ENCODE measurements around the gene PUS3.
"Not testable (repeated sequence)": the region's sequence is repeated elsewhere in the genome, so short reads cannot be mapped to it uniquely, and the experiment has no call there.

PUS3 gene

DNA sequence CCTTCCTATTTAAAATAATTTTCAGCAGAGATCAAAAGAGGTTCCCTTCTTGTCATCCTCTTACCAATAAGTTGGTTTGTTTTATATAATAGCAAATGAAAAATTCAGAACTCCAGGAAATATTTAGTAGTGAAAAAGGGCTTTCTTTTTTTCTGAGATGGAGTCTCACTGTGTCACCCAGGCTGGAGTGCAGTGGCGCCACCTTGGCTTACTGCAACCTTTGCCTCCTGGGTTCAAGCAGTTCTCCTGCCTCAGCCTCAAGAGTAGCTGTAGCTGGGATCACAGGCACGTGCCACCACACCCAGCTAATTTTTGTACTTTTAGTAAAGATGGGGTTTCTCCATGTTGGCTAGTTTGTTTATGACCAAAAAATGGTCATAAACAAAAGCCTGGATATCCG is 11.6 kb upstream of the PUS3 start:
- DNase-seq: not testable (repeated sequence)

DNA sequence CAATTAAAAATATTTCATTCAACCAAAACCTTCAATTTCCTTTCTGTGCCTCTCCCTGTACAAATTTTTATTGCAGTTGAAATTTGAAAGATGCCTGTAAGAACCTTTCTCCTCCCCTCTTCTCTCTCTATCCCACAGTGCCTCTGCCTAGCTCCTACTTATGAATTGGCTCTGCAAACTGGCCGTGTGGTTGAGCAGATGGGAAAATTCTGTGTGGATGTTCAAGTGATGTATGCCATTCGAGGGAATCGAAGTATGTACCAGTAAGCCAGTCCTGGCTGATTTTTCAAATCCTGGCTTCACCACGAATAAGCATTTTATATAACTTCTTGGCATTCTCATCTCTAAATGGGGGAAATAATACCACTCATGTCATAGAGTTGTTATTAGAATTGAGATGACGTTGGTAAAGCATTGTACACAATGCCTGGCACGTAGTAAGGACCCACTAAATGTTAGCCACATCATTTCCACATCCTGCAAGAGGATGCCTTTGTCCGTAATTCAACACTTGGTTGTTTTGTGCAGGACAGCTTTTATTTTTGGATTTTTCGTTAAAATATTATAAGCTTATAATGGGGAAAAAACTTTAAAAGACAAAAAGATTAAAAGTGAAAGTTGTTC is 7.3 kb upstream of the PUS3 start:
- DNase-seq: no peak

DNA sequence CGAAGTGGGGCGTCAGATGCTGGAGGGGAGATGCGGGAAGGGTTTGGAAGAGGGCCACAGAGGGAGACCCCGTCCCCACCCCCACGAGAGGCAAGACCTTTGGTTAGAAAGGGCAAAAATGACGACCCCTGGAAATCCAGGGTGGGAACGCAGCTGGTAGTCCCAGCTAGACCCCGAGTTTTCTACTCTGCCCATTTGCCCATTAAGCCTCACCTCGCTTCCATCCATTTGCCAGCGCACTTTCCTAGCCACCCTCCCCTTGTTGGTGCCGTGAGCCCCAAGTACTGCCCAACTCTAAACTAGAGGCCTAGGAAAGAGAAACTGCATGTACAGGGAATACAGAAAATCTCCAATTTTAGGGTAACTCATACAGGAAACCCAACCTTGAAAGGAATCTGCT is 1.7 kb upstream of the PUS3 start:
- DNase-seq: no peak

DNA sequence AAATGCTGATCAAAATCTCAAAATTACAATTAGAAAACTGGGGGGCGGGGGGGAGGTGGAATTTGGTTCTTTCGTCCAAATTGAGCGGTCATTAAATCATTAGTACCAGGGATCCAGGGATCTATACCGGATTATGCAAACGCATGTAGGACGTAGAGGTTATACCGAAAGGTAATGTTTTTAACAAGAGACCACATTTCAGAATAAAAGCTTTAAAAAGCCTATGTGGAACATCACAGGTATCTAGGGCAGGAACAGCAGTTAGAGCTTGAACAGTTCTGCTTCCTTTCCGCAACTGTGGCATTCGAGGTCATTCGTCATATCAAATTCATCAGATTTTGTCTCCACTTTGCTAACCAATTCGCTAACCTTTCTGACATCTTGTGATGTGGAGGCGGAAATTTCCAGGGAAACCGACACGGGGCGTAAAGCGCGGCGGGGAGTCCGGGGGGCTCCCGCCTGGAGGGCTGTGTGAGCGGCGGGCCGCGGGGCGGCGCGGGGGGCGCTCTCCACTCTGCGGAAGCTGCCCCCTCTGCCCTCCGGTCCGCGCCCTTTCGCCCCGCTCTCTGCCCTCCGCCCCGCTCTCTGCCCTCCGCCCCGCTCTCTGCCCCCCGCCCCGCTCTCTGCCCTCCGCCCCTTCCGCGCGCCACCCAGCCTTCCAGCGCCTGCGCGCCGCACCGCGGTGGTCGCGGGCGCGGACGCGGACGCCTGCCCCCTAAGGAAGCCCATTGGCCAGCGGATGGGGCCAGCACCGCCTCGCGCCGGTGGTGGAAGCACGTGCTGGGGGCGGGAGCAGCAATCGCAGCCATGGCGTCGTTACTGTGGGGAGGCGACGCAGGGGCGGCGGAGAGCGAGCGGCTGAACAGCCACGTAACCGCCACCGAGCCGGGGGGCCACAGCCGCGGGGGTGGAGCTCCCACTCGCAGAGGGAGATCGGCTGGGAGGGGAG is 979 bp upstream of the PUS3 start, which contains the start of gene DDX25:
Gene DDX25, plus strand, starts transcription at position 798 of the 949 bp plus-strand sequence. Its CDS starts 10 bp downstream, at position 808.
- no peak for DNase-seq

DNA sequence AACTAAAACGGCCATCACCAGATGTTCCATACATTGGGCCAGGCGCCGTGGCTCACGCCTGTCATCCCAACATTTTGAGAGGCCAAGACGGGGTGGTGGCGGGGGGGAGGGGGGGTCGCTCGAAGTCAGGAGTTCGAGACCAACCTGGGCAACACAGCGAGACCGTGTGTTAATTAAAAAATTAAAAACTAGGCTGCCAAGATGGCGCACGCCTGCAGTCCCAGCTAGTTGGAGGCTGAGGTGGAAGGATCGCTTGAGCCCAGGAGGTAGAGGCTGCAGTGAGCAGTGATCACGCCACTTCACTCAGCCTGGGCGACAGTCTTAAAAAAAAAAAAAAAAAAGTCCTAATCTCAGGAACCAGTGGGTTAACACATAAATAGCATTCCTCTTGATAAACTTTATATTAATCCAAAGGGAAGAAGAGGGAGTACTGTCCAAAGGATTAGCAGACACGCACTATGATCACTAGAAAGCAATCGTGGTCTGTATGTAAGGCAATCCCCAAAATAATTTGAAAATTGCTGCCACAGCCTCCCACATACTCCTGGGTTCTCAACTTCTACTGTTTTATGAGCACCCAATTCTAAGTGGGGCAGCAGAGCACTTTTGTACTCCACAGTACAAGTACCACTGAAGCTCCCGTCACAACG is 604 bp downstream of the PUS3 start:
- no peak for DNase-seq

DNA sequence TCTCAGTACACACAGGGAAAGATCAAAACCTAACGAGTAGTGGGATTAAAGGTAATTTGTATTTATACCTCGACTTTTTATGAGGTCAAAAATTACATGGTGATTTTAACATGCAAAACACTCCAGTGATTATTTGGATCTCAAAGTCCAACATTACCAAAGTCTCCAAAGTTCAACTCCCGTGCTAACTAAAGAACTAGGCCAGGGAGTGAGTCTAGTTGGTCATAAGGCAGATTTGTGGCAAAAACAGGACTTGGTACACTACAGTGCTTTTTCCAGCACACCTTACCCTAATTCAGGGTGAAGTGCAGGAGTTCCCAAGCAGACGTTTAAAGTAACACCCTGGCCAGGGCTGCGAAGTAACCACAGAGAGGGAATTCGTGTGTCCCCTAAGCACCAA is 1.1 kb downstream of the PUS3 start:
- no peak for DNase-seq

DNA sequence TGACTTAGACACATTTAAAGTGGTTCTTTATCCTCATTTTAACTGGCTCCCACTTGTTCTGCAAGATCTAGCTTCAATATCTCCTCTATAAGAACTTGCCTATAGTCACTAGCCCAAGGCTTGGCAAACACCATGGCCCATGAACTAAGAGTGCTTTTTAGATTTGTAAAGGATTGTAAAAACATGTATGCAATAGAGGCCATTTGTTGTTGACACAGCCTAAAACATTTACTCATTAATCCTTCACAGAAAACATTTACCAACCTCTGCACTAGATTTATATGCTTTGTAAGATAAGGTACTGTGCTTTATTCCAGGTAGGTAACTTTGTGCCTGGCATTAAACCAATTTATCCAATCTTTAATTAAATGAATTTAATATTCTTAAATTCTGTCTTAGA is 10.0 kb downstream of the PUS3 start:
- DNase-seq: no peak

DNA sequence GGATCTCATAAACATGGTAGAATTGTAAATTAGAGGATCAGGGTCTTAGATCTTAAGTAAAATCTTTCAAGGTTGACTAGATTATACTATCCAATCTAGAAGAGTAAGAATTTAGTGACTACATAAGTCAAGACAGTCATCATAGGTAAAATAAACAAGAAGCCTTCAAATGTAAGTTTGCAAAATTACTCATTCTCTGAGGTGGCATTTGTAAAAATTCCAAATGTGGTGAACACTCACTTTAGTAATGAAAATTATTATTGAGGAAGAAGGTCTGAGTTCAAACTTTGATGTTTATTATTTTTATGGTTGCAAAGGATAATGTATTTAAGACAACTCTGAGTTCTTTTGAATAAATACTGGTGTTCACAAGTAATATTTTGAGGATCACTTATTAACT is 10.9 kb downstream of the PUS3 start:
- peak; percentile 45 for DNase-seq

DNA sequence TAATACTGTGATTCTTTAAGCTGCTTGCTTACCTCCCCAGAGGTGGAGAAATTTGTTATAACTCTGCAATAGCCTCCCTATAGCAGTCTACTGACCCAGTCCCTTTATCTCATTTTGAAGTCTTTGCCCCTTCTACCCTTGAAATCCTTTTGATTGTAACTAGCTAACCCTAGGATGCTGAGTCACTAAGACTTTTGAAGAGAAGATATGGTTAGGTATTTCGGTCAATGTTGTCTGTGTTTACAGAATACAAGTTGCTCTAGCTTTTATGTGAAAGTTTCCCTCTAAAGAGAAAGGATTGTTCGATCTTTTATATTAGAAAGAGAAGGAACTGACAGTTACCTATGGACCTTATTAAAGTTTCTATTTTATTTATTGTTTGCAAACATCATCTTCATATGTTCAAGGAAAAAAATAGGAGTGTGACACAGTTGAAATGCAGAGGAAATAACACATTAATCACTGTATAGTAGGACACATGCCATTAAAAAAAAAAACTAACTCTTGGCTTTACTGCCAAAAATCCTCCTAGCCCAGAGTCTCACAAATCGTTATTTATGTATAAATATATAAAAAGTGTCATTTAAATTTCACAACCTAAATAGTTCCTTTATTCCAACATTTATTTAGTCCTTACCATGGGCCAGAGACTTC is 12.4 kb downstream of the PUS3 start:
- DNase-seq: no peak

DNA sequence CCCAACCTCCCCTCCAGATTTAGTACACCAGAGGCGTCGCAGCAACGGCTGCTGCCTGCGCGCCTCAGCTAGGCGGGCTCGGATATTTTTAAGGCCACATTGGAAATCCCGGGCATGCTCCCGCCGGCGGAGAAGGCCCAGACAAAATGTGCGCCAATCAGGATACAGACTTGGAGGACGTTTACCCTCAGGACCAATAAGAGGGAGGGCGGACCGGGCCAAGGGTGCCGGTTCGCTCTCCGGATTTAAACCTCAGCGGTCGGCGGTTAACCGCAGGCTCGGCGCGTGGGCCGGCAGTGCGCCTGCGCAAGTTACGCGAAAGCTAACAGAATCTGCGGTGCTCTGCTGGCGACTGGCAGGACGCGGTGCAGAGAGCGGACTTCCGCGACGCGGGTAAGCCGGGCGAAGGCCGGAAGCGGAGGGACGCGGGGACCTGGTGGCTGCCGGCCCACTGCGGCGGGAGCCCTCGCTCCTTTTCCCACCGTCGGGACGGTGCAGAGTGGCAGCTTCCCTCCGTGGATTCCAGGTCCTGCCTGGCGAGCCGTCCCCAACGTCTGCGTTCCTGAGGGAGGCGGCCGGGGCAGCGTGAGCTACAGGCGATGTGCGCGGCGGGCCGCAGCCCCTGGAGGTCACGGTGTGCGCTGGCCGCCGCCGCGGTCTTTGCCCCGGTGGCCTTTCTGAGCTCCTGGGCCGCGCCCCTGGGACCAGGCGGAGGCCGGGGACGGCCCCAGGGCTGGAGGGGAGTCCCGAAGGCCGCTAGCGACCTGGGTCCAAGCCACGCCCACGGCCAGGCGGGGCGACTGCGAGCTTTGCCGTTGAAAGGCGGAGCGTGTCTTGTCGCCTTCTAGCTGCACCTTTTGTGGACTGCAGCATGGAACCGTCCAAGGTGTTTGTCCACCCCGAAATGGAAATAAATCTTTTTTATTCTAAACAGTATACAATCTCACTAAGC is 15.4 kb downstream of the PUS3 start, which contains the start of gene HYLS1:
Gene HYLS1, plus strand, starts transcription at position 296 of the 952 bp plus-strand sequence. CDS start 11,701 bp downstream, outside the sequence.
- DNase-seq: peak; percentile 96

DNA sequence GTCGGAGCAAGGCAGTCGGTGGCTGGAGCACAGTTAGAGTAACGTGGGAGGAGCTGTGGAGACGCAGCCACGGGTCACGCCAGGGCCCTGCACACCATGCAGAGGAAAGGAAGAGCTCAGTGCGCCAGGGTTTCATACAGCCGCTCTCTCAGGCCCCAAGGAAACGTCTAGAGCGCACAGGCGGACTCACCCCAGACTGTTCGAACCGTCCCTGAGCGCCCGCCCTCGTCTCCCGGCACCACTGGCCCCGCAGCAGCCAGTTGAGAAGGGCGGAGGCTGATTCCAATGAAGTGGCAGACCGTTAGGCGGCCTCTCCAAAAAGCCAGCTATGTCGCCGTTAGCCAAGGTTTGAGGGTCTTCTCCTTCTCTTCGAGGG is 16.0 kb downstream of the PUS3 start:
- no peak for DNase-seq

DNA sequence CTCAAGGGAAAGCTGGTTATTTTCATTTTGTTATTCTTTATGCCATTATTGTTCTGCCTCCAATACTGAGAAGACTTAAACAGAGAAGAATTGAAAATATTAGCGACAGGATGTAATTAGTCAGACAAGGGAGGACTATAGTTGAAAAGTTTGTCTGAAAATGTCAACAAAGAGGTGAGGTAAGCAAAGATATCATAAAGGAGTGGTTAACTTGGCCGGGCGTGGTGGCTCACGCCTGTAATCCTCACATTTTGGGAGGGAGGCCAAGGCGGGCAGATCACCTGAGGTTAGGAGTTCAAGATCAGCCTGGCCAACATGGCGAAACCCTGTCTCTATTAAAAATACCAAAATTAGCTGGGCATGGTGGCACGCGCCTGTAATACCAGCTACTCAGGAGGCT is 19.6 kb downstream of the PUS3 start:
- DNase-seq: no peak

DNA sequence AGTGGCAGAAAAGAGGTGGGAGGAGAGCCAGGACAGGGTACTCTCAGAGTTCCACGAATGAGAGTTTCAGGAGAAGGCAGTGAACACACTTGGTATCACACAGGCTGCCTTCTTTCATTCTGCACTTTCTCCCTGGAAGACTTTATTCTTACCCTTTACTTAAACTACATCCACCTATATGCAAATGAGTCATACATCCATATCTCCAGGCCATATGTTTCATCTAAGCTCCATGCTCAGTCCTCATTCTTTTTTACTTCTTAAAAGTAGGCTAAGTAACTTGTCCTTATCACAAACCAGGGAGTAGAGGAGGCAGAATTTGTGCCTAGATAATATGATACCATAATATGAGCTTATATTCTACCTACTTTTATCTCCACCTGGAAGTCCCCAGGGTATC is 21.7 kb downstream of the PUS3 start:
- DNase-seq: no peak

DNA sequence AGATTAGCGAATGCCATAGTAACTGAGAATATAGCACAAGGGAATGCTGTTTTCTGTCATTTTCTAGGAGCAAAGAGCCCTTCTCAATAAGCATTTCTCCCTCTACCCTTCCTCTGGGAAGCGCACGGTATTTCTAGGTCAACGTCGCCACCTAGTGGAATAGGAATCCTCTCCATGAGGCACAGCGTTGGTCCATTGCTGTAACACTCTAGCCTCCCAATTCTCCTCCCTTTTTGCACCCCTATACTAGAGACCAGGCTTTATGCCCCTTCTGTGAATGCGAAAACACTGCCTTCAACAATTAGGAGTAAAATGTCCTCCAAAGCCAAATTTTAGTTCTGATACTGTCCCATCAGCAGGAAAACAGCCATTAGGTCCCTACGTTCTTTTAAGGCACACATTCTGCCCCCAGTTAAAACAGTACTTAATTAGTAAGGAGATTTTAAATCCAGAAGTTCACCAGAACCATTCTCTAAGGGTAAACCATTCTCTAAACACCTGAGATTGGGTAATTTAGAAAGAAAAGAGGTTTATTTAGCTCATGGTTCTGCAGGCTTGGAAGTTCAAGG is 28.4 kb downstream of the PUS3 start:
- peak; percentile 60 for DNase-seq

DNA sequence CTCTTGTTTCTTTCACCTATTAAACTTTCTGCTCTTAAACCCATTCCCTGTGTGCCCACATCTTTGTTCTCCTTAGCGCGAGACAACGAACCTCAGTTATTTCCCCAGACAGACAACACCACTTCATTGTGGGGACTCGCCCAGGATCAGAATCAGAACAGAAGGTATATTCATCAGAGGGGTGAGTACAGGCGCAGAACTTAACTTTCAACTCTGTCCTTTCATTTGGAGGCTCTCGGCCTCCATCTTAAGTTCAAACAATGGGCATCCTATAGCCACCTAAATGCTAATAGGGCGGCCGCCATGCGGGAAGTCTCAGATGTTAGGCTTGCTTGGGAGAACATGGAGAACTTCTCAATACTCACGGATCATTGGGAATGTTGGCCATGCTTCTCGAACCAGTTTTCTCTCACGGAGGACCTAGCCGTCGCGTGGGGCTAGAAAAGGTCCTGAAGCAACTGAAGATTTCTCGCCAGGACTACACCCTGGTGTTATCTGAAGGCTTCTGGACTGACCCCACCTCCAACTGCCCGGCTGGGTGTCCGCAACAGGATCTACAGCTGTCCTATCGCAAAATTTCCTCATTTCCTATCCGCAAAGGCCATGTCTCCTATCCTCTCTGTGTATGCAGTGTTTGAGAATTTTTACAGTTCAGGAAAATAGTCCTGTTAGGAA is 29.0 kb downstream of the PUS3 start:
- DNase-seq: no peak

DNA sequence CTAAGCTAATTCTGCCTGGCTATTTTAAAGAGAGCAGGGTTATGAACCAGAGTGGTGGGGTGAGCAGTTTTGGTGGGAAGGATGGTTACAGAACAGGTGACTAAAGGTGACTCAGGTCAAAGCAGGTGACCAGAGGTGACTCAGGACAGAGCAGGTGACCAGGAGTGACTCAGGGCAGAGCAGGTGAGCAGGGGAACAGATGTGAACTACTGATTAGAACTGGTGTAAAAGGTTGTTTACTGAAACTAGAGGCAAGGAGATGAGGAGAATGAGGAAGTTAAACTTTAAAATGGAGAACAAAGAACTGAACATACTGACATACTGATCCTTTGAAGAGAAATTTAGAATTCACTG is 30.9 kb downstream of the PUS3 start:
- no peak for DNase-seq

DNA sequence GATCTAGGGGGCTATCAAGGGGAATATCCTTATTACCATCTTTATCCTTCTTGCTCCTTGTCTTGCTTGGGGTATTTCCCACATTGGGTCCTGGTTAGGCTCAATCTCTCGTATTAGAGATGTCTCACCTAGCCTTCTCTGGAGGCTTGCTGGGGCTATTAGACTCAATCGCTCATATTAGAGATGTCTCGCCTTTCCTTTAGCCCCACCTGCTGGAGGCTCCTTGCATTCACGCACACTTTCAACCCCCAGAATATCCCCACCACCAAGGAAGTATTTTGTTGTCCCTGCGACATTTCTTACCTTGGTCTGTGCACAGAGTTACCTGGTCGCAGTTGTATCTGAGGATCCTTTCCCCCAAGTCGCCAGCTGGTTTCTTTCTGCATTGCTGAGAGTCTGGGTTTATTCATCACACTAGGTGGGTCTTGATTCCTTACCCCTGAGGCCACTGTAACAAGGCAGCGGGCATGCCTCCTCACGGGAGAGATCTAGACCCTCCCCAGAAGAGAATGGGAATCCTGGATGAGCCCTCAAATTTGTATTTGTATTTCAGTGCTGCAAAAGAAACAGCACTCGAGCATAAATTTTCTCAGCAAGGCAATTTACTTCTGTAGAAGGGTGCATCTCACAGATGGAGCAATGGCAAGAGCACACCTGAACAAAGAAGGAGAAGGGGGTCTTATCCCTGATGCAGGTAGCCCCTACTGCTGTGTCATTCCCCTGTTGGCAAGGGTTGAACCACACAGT is 31.4 kb downstream of the PUS3 start:
- DNase-seq: peak; percentile 11

DNA sequence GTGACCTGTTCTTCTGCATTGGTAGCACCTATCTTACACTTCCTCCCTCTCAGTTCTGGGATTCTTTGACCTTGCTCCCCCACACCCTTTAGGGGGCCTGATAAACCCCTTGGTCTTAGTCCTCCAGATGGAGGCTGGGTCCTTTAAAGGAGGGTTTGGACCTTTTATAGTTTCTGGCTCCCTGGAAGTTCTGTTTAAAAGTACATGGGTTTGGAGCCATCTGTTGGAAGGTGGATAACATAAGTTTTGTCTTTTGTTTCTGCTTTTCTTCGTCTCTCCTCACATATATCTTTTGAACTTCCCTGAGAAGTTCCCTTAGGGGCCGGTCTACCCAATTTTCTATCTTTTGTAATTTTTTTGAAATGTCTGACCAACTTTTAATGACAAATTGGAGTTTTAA is 33.5 kb downstream of the PUS3 start:
- no peak for DNase-seq

DNA sequence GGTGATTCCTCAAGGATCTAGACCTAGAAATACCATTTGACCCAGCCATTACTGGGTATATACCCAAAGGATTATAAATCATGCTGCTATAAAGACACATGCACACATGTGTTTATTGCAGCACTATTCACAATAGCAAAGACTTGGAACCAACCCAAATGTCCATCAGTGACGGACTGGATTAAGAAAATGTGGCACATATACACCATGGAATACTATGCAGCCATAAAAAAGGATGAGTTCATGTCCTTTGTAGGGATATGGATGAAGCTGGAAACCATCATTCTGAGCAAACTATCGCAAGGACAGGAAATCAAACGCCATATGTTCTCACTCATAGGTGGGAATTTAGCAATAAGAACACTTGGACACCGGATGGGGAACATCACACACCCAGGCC is 37.7 kb downstream of the PUS3 start:
- DNase-seq: not testable (repeated sequence)

DNA sequence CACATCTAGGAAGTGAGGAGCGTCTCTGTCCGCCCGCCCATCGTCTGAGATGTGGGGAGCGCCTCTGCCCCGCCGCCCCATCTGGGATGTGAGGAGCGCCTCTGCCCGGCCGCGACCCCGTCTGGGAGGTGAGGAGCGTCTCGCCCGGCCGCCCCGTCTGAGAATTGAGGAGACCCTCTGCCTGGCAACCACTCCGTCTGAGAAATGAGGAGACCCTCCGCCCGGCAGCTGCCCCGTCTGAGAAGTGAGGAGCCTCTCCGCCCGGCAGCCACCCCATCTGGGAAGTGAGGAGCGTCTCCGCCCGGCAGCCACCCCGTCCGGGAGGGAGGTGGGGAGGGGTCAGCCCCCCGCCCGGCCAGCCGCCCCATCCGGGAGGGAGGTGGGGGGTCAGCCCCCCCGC is 40.2 kb downstream of the PUS3 start:
- DNase-seq: not testable (repeated sequence)
